NB4 (cell line): ENCODE results near the gene WNT1.

Experiments
- CTCF ChIP-seq: IDR thresholded peaks from one replicate; pipeline ENCODE4 v1.5.1; 2012; ENCODE audit warnings: low read depth, low read length
- MYC ChIP-seq: IDR thresholded peaks from 2 replicates; pipeline ENCODE4 v1.6.1; 2011; ENCODE audit warnings: low read depth, low read length

GRCh38 chr12:48981757-48982157, 3.6 kb downstream of the WNT1 start:
- TF ChIP-seq CTCF (no peak), MYC (no peak)
